Panc1 (cell line): ENCODE results near the gene SLIT3. TPM values are rescaled to one million over a fixed set of nuclear protein-coding genes. Genes with fewer than 3 reads are reported as not detected.

Experiments
- ATAC-seq: fragments of 200-7000 bp; cut with Tn5 transposase; 2 replicates; pipeline ENCODE4 v1.9.1; 2020; ENCODE audit warnings: mild to moderate bottlenecking, moderate library complexity
- BruUV-seq: library from RNA; stranded (reverse); fragments of 400-500 nt; replicated peaks from 2 replicates; lab custom pipeline; 2021; lab: Mats Ljungman, UMichigan
- CTCF ChIA-PET: fragments of 300-600 bp; sonication (Branson Sonifier 250); formaldehyde crosslinking; loops from one replicate; lab custom pipeline; 2022; ENCODE audit warnings: antibody characterized with exemption; lab: Charles Lee
- POLR2A ChIA-PET: fragments of 300-600 bp; sonication (Branson Sonifier 250); formaldehyde crosslinking; loops from one replicate; lab custom pipeline; 2022; ENCODE audit warnings: antibody characterized with exemption; lab: Charles Lee
- DNase-seq: peaks from one replicate; pipeline ENCODE4 v3.0.0-alpha.2; 2010; ENCODE audit warnings: low read depth, low spot score
- H3K27ac ChIP-seq: 2 replicates; pipeline ENCODE4 v1.5.1; 2011; ENCODE audit warnings: mild to moderate bottlenecking, low read length, inconsistent platforms
- H3K27me3 ChIP-seq: fragments of 200-500 bp; sonication (Bioruptor generic); 2 replicates; pipeline ENCODE4 v1.6.0; 2014; ENCODE audit warnings: low read length, inconsistent platforms; ENCODE audit not compliant: control insufficient read depth, insufficient read depth
- H3K36me3 ChIP-seq: fragments of 200-500 bp; sonication (Bioruptor generic); 2 replicates; pipeline ENCODE4 v1.5.1; 2014; ENCODE audit warnings: inconsistent platforms, mild to moderate bottlenecking, low read length, moderate library complexity; ENCODE audit not compliant: control insufficient read depth, insufficient read depth
- H3K4me1 ChIP-seq: 2 replicates; pipeline ENCODE4 v1.5.1; 2011; ENCODE audit warnings: inconsistent platforms, mild to moderate bottlenecking, low read length, moderate library complexity; ENCODE audit not compliant: control insufficient read depth, insufficient read depth
- H3K4me3 ChIP-seq, 2 experiments: 2 replicates each; pipeline ENCODE4 v1.5.1; 2011 to 2012; ENCODE audit warnings: low read depth in 2 of 2, low read length in 2 of 2, mild to moderate bottlenecking in 2 of 2, inconsistent platforms in 1 of 2, moderate library complexity in 1 of 2
- H3K9me3 ChIP-seq: fragments of 200-500 bp; sonication (Bioruptor generic); 2 replicates; pipeline ENCODE4 v1.5.1; 2014; ENCODE audit warnings: low read depth, mild to moderate bottlenecking, inconsistent platforms, low read length, moderate library complexity; ENCODE audit not compliant: control insufficient read depth, insufficient read depth
- POLR2AphosphoS5 ChIP-seq: IDR thresholded peaks from 2 replicates; pipeline ENCODE4 v1.6.1; 2012; ENCODE audit warnings: mild to moderate bottlenecking, low read depth, low read length, moderate library complexity
- SIN3A ChIP-seq: IDR thresholded peaks from 2 replicates; pipeline ENCODE4 v1.6.1; 2012; ENCODE audit warnings: low read depth, mild to moderate bottlenecking, low read length, moderate library complexity, borderline replicate concordance; ENCODE audit not compliant: insufficient read depth
- TCF7L2 ChIP-seq: IDR thresholded peaks from 2 replicates; pipeline ENCODE4 v1.6.1; 2011; ENCODE audit warnings: mild to moderate bottlenecking, low read depth, low read length, inconsistent platforms
- in situ Hi-C: cut with HindIII; loops from 2 replicates; pipeline ENCODE4 v1.10.0; 2016; ENCODE audit warnings: low sequenced_read_pairs, low pct_unique_long_range_greater_than_20kb
- intact Hi-C: fragments of 100-400 bp; cut with micrococcal nuclease; formaldehyde crosslinking; loops from one replicate; pipeline ENCODE4 v1.10.0; 2022; ENCODE audit not compliant: unreplicated experiment
- total RNA-seq: library from RNA; stranded (reverse); gene quantifications from one replicate; pipeline ENCODE4 v1.2.1, GENCODE V29; 2021; ENCODE audit not compliant: unreplicated experiment
- TF ChIP-seq, protein P1 (sequence below): fragments of 450-650 bp; IDR thresholded peaks from 2 replicates; pipeline ENCODE4 v1.5.1; 2017; ENCODE audit warnings: mild to moderate bottlenecking
- TF ChIP-seq, protein P2 (sequence below), 2 experiments: IDR thresholded peaks; 2 replicates each; pipeline ENCODE4 v1.6.1; 2011 to 2012; ENCODE audit warnings: low read depth in 2 of 2, control low read depth in 1 of 2, low read length in 1 of 2, mild to moderate bottlenecking in 1 of 2, moderate library complexity in 1 of 2; ENCODE audit not compliant: insufficient read depth in 1 of 2

Gene SLIT3
- total RNA-seq, 1 experiment from 2014 or later: 26.4 TPM

DNA sequence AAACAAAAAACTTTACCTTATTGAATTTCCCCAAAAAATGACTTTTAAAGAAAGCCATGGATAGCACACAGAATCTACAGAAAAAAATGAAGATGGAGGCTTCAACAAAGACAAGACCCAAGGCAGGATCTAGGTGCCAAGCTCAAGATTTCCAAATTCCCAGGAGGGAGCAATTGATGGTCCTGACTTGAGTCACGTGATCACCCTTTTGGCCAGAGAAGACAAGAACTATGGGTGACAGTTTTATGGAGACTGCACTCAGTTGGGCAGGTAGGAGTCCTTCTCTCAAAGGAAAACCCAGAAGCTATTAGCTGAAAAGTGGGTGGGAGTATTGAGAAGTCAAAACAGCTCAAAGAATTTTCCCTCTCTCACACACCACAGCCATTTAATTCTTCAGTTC lies 3.2 kb upstream of the SLIT3 start:
- POLR2A ChIA-PET: no interaction called here
- Histone ChIP-seq H3K9me3 (no peaks in the 10 kb centered on the region), H3K27ac (no peak overlapping the region), H3K36me3 (no peaks in the 10 kb centered on the region), H3K4me3 (no peak overlapping the region), H3K4me1 (peaks cover 6% of the 10 kb centered on the region; the same call in 1 of the 2 replicates), H3K27me3 (no peaks in the 10 kb centered on the region)
- intact Hi-C loops (loop anchor here (5.0 kb wide), 1 partner anchor 243 kb away; no protein-coding TSS in a partner anchor), in situ Hi-C loops (no loop called here)
- no peak for ATAC-seq
- DNase-seq: no peak
- BruUV-seq: no TSS peak
- CTCF ChIA-PET: no interaction called here
- TF ChIP-seq POLR2AphosphoS5 (no peak), SIN3A (no peak), TCF7L2 (no peak)
- TF ChIP-seq, protein P1, sequence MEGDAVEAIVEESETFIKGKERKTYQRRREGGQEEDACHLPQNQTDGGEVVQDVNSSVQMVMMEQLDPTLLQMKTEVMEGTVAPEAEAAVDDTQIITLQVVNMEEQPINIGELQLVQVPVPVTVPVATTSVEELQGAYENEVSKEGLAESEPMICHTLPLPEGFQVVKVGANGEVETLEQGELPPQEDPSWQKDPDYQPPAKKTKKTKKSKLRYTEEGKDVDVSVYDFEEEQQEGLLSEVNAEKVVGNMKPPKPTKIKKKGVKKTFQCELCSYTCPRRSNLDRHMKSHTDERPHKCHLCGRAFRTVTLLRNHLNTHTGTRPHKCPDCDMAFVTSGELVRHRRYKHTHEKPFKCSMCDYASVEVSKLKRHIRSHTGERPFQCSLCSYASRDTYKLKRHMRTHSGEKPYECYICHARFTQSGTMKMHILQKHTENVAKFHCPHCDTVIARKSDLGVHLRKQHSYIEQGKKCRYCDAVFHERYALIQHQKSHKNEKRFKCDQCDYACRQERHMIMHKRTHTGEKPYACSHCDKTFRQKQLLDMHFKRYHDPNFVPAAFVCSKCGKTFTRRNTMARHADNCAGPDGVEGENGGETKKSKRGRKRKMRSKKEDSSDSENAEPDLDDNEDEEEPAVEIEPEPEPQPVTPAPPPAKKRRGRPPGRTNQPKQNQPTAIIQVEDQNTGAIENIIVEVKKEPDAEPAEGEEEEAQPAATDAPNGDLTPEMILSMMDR: no peak
- TF ChIP-seq, protein P2, sequence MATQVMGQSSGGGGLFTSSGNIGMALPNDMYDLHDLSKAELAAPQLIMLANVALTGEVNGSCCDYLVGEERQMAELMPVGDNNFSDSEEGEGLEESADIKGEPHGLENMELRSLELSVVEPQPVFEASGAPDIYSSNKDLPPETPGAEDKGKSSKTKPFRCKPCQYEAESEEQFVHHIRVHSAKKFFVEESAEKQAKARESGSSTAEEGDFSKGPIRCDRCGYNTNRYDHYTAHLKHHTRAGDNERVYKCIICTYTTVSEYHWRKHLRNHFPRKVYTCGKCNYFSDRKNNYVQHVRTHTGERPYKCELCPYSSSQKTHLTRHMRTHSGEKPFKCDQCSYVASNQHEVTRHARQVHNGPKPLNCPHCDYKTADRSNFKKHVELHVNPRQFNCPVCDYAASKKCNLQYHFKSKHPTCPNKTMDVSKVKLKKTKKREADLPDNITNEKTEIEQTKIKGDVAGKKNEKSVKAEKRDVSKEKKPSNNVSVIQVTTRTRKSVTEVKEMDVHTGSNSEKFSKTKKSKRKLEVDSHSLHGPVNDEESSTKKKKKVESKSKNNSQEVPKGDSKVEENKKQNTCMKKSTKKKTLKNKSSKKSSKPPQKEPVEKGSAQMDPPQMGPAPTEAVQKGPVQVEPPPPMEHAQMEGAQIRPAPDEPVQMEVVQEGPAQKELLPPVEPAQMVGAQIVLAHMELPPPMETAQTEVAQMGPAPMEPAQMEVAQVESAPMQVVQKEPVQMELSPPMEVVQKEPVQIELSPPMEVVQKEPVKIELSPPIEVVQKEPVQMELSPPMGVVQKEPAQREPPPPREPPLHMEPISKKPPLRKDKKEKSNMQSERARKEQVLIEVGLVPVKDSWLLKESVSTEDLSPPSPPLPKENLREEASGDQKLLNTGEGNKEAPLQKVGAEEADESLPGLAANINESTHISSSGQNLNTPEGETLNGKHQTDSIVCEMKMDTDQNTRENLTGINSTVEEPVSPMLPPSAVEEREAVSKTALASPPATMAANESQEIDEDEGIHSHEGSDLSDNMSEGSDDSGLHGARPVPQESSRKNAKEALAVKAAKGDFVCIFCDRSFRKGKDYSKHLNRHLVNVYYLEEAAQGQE (IDR thresholded peaks at IDR 0.05; ENCODE audit: insufficient read depth in 1 of 2, low read depth in 2 of 2, low read length in 1 of 2): no peak

DNA sequence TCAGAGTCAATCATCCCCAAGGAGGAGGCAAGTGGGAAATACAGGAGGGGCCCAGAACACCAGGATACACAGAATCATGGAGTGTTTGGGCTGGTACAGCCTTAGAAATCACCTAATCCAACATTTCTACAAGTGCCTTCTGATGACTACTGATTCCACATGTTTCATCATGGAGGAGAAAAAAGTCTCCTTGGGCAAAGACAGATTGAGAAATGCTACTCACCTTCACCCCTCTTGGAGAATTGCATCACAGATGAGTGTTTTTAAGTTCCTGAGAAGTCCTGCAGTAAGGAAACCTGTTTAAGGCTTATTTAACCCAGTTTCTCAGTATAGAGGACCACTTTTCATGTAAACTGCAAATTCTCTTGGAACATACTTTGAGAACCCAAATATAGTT lies 2.2 kb upstream of the SLIT3 start:
- DNase-seq: no peak

More for the DNA sequence above, 2.2 kb upstream of the SLIT3 start:
- Histone ChIP-seq H3K4me3 (no peak overlapping the region), H3K27ac (peak overlapping the region; percentile 64; the same call in 1 of the 2 replicates), H3K27me3 (no peaks in the 10 kb centered on the region), H3K36me3 (no peaks in the 10 kb centered on the region), H3K9me3 (no peaks in the 10 kb centered on the region), H3K4me1 (peaks cover 6% of the 10 kb centered on the region)
- TF ChIP-seq, protein P1: no peak
- TF ChIP-seq, protein P2 (IDR thresholded peaks at IDR 0.05; ENCODE audit: insufficient read depth in 1 of 2, low read depth in 2 of 2, low read length in 1 of 2): no peak
- TF ChIP-seq SIN3A: no peak
- no peak for TF ChIP-seq TCF7L2
- no TSS peak for BruUV-seq
- CTCF ChIA-PET: no interaction called here
- no peak for ATAC-seq
- POLR2A ChIA-PET: no interaction called here
- in situ Hi-C loops (no loop called here), intact Hi-C loops (loop anchor here (5.0 kb wide), 1 partner anchor 244 kb away; no protein-coding TSS in a partner anchor)
